ENCODE data around the gene MCM9. TPM values are rescaled to one million over a fixed set of nuclear protein-coding genes. Genes with fewer than 3 reads are reported as not detected.

Gene MCM9
- total and polyA plus RNA-seq, 3 donors from 2014 or later = 14.0 to 25.1 (median 19.2) TPM

GRCh38 chr6:118967239-118967638 is 32.3 kb upstream of the MCM9 start:
- no peaks in the 10 kb centered on the region for H3K27me3 ChIP-seq
- H3K27ac ChIP-seq = no peak overlapping the region
- no peak overlapping the region for H3K4me3 ChIP-seq
- no peaks in the 10 kb centered on the region for H3K4me1 ChIP-seq
- no peak for TF ChIP-seq POLR2A (IDR thresholded peaks at IDR 0.05)
- no peak for DNase-seq
- WGBS, 2 donors = 80 to 81% methylated on average over 2 of the region's 2 CpGs
- H3K36me3 ChIP-seq (ENCODE audit: low read depth, missing control alignments) = no peaks in the 10 kb centered on the region
- no peaks in the 10 kb centered on the region for H3K9me3 ChIP-seq
- intact Hi-C loops (cut with DNase I; ENCODE audit: low total_unique reads) = loop anchor here (5.0 kb wide), 1 partner anchor 145 kb away; no protein-coding TSS in a partner anchor

GRCh38 chr6:118965843-118966370 is 30.9 kb upstream of the MCM9 start:
- H3K4me3 ChIP-seq = no peak overlapping the region
- intact Hi-C loops (cut with DNase I; ENCODE audit: low total_unique reads) = loop anchor here (5.0 kb wide), 1 partner anchor 146 kb away; no protein-coding TSS in a partner anchor
- H3K4me1 ChIP-seq = no peaks in the 10 kb centered on the region
- no peak for TF ChIP-seq CTCF (IDR thresholded peaks at IDR 0.05)
- no peak for TF ChIP-seq POLR2A (IDR thresholded peaks at IDR 0.05)
- H3K27ac ChIP-seq = no peak overlapping the region
- 61 to 77% methylated on average over 2 of the region's 2 CpGs for WGBS, 2 donors
- H3K36me3 ChIP-seq (ENCODE audit: low read depth, missing control alignments) = no peaks in the 10 kb centered on the region
- no peak for DNase-seq
- H3K27me3 ChIP-seq = no peaks in the 10 kb centered on the region
- no peaks in the 10 kb centered on the region for H3K9me3 ChIP-seq

GRCh38 chr6:118965371-118965770 is 30.4 kb upstream of the MCM9 start:
- Histone ChIP-seq H3K36me3 (ENCODE audit: low read depth, missing control alignments) (no peaks in the 10 kb centered on the region), H3K4me3 (no peak overlapping the region), H3K9me3 (no peaks in the 10 kb centered on the region), H3K4me1 (no peaks in the 10 kb centered on the region), H3K27ac (no peak overlapping the region), H3K27me3 (no peaks in the 10 kb centered on the region)
- WGBS, 2 donors = 87% methylated on average over 3 of the region's 3 CpGs
- DNase-seq = no peak
- TF ChIP-seq POLR2A (IDR thresholded peaks at IDR 0.05) (no peak), CTCF (IDR thresholded peaks at IDR 0.05) (no peak)
- intact Hi-C loops (cut with DNase I; ENCODE audit: low total_unique reads) = loop anchor here (5.0 kb wide), 1 partner anchor 147 kb away; no protein-coding TSS in a partner anchor

- DNase-seq = no peak
- Histone ChIP-seq H3K36me3 (ENCODE audit: low read depth, missing control alignments) (no peaks in the 10 kb centered on the region), H3K27me3 (no peaks in the 10 kb centered on the region), H3K9me3 (no peaks in the 10 kb centered on the region), H3K4me1 (no peaks in the 10 kb centered on the region), H3K4me3 (no peak overlapping the region), H3K27ac (no peak overlapping the region)
- intact Hi-C loops (cut with DNase I; ENCODE audit: low total_unique reads) = no loop called here
- TF ChIP-seq POLR2A (IDR thresholded peaks at IDR 0.05) (no peak), CTCF (IDR thresholded peaks at IDR 0.05) (no peak)
Measured at GRCh38 chr6:118963003-118963402, 28.0 kb upstream of the MCM9 start.

- 92 to 97% methylated on average over 4 of the region's 4 CpGs for WGBS, 2 donors
- TF ChIP-seq POLR2A (IDR thresholded peaks at IDR 0.05) (no peak), CTCF (IDR thresholded peaks at IDR 0.05) (no peak)
- no peak overlapping the region for H3K27ac ChIP-seq
- DNase-seq = no peak
- no peaks in the 10 kb centered on the region for H3K9me3 ChIP-seq
- intact Hi-C loops (cut with DNase I; ENCODE audit: low total_unique reads) = no loop called here
- H3K4me3 ChIP-seq = no peak overlapping the region
- no peaks in the 10 kb centered on the region for H3K27me3 ChIP-seq
- no peaks in the 10 kb centered on the region for H3K4me1 ChIP-seq
- H3K36me3 ChIP-seq (ENCODE audit: low read depth, missing control alignments) = no peaks in the 10 kb centered on the region
Measured at GRCh38 chr6:118959903-118960302, 24.9 kb upstream of the MCM9 start.
